ENCODE data around the gene FYCO1.

FYCO1 gene

GRCh38 chr3:45880725-45881077 lies 114.9 kb downstream of the FYCO1 start:
- no peak for DNase-seq

- no peak for DNase-seq
These were observed 117.5 kb downstream of the FYCO1 start for GRCh38 chr3:45878124-45878523.

GRCh38 chr3:45874677-45875346 lies 120.8 kb downstream of the FYCO1 start:
- DNase-seq: no peak

DNA sequence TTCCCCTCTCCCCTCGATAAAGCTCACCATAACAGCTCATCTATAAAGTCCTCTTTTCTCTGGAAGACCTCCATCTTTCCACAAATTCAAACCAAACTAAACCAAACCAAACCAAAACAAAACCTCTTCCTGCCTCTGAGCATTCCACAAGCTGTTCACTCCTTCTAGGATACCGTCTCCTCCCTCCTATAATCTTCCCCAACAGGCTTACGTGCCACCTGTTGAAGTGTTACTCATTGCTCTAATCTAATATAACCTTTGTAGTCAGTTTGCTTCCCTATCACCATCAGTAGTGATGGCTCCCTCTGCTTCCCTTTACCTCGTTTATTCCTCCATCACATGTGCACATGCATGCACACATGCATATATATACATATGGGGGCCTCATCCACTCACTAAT lies 122.0 kb downstream of the FYCO1 start:
- DNase-seq: no peak

- DNase-seq: no peak
These were observed 122.6 kb downstream of the FYCO1 start for GRCh38 chr3:45873036-45873435.

DNA sequence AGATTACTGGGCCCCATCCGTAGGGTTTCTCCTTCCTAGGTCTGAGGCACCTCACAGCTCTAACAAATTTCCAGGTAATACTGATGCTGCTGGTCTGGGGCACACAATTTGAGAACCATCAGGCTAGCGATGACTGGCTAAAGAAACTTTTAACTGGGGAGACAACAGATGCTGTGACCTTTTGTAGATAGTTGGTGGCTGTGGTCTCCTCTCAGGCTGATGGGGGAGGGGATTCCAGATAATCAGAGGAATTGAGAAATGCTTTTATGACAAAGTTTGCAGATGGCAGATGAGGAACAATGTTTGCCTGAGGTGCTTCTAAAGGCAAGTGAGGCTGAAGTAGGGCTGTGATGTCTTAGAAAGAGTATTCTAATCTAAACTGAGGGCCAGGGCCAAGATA lies 123.1 kb downstream of the FYCO1 start:
- no peak for DNase-seq

- DNase-seq: no peak
These were observed 123.8 kb downstream of the FYCO1 start for GRCh38 chr3:45871780-45872179.

GRCh38 chr3:45870099-45870498 lies 125.5 kb downstream of the FYCO1 start:
- no peak for DNase-seq

DNA sequence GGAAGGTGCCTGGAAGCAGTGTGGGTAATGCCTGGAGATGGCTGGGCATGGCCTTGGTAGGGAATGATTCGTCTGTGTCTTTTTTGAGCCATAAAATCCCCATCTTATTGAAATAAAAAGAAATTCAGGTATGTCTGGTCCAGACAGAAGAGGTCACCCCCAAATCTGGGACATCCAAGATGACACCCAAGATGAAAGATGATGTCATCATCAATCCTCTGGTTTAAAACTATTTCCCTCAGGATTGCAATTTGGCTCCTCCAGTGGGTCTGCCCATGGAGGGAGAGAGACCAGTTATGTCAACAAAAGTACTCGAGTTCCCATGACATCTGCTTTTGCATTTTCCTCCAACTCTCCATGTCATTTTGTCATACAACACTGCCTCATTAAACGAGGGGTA lies 126.0 kb downstream of the FYCO1 start:
- DNase-seq: no peak

DNA sequence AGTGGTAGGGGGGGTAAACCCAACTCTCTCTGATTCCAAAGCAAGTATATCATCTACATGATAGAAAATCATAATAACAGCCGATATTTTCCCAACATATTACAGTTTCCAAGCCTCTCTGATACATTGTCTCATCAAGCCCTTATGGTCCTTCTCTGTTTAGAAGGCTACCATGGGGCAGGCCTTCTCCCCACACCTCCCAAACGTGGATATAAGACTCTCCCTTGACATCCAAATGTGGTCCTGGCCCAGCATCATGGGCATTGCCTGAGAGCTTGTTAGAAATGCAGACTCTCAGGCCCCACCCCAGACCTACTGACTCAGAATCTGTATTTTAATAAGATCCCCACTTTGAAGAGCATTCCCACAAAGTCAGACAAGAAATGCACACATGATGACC lies 127.0 kb downstream of the FYCO1 start:
- no peak for DNase-seq

DNA sequence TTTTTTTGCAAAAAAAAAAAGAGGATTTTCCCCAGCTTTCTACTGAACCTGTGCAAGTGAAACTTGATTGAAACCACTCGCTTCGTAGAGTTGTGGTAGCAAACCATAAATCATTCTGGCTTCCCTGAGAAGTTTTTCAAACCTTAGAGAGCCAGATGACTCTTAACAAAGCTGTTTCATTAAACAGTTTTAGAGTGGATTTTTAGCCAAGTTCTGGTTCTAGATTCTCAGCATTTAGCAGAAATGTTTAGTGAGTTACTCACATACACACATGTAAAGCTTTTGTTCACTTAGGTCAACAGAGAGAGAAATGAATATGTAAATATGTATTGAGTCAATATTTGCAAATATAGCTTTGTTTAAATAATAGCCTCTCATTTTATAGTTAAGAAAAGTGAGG lies 127.4 kb downstream of the FYCO1 start:
- DNase-seq: no peak

Data from NCI-H226 (cell line).